SHP77 treated with DMSO at 0.1 percent for 48 hours (cell line): ENCODE results near the gene ESPN.
"Not testable (repeated sequence)": the region's sequence is repeated elsewhere in the genome, so short reads cannot be mapped to it uniquely, and the experiment has no call there.

Experiments used
- DNase-seq: peaks from one replicate; lab custom pipeline; 2025; lab: John Stamatoyannopoulos, UW

Gene ESPN

DNA sequence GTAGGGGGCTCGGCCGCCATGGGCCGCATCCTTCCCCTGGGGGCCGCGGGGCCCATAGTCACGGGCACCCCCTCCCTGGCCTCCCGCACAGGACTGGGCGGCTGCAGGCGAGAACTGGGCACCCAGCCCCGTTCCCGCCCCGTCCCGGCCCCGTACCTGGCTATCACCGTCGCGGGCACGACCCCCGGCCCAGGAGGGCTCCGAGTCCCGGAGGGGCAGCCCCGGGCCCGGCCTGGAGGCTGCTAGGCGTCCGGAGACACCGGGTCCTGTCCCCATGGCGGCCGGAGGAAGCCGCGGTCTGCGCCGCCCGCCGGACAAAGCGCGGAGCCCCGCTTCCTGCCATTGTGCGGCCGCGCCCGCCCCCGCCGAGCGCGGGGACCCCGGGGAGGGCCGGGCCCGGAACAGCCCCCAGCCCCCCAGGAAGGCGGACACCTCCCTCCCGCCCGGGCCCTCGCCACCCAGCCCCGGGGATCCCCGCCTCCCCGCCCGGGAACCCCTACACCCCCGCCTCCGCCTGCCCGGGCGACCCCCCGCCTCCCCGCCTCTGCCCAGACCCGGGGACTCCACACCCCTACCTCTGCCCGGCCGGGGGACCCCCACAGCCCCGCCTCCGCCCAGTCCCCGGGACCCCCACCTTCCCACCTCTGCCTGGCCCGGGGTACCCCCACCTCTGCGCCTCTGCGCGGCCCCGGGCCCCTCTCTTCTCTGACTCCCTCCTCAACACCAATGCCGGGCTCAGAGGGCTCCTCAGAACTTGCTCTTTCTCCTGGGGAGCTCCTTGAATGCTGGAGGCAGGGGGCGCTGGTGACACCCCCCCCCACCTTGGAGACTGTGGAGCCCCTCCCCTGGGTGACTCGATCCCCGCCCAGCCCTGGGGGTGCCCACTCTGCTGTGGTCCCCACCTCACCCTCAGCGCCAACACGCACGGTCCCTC is 60.9 kb downstream of the ESPN start:
- DNase-seq, result no peak

DNA sequence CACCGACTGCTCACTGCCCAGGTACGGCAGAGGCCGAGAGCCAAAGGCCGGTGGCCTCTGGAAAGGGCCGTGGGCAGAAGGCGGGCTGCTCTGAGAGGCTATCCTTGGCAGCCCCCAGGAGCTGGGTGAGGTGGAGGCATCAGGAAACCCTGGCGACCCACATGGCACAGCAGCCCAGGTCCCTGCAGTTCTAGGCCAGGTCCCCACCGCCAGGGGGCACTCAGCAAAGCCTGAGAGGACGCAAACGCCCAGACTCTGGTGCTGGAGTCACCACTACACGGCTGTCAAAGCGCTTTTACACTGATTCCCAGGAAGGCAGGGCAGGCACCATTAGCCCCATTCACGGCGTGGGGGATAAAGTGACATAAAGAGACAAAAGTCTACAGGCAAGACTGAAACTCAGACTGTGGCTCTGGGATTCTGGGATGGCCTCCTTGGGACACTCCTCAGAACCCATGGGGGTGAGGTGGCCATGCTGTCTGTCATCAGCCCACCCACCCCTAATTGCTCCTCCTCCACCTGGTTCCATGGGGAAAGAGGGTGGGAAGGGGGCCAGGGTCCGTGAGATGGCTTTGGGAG is 61.9 kb downstream of the ESPN start:
- DNase-seq, result peak; percentile 55

DNA sequence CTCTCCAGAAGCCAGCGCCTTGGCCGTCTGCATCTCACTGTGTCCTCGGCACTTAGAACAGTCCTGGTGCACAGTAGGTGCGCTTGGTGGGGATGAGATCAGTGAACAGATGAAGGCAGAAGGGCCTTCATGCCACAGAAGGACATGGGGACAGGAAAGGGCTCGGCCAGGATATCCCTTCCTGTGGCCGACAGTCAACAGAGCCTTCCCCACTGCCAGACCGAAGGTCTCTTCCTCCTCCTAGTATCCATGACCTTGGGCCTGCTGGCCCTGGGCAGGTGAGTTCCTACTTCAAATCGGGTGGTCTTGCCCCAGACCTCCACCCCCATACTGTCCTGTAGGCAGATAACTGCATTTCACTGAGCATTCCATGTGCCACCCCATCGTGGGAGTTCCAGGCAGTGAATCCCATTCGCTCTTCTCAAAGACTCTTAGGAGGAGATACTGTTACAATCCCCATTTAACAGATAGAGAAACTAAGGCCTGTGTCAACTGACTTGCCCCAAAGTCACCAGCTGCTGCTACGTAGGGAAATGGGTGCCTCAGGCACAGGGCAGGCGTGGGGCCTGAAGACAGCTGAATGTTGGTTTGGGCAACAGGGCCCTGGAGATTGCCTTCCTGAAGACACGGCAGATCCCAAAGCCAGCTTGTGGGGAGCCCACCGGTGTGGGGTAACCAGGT is 63.4 kb downstream of the ESPN start:
- DNase-seq, result no peak

DNA sequence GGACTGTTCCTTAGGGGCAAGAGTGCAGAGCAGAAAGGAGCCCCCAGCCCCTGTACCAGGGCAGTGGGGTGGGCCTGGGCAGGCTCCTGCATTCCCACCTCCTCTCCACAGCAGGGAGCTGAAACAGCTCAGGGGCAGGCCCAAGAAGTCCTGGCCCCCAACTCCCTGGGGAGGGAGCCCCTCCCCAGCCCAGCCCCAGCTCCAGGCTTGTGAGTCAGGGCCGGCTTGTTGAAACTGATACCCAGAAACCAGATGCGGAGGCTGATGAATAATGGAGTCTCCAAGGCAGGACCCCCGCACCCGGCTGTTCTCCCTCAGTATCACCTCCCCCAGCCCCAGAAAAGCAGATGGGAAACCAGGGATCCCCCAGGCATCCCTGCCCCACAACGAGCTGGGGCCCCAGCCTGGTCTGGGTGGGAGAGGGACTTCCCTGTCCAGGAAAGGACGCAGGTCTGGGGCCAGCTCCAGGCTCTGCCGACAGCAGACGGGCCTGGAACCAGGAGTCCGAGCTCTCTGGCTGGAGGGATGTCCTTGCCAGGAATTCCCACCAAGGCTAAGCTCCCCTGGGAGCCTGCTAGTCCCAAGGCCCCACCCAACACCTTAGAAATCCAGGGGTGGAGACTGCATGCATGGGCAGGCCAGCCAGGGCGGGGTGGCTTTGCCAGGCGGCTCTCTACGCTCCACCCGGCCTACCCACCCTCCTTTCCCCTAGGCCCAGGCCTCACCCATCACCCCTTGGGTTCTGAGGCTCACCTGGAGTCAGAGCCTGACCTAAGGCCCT is 64.2 kb downstream of the ESPN start:
- DNase-seq, result no peak

DNA sequence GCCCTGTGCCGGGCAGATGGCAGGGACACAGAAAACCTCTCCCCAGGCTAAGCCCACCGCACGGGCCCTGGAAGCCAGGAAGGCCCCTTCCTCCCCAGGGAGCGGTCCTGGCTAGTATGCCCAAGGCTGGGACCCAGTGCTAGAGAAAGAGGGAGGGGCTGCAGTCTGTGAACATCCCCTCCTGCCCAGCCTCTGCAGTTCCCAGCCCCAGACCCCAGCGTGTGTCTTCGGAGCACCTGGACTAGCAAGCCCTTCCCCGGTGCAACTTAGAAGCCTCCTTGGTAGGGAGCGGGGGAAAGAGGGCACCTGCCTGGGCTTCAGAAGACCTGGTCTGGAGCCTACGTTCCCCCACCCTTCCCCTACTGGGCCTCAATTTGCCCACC is 64.8 kb downstream of the ESPN start:
- DNase-seq, result no peak

DNA sequence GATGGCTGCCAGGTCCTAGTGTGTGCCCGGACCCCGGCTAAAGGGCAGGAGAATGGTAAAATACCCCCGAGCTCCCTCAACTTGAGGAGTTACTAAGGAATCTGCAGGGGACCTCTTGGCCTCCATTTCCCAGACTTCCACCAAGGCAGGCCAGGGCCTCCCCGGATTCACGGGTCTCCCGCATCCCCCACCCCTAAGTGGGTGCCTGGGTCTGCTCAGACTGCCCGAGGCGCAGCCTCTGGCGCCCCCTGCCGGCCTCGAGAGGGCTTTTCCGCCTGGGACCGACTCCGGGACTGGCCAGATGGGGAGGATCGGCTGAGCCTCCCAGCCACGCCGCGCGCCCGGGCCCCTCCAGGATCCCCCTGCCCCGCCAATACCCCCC is 65.2 kb downstream of the ESPN start:
- DNase-seq, result no peak

DNA sequence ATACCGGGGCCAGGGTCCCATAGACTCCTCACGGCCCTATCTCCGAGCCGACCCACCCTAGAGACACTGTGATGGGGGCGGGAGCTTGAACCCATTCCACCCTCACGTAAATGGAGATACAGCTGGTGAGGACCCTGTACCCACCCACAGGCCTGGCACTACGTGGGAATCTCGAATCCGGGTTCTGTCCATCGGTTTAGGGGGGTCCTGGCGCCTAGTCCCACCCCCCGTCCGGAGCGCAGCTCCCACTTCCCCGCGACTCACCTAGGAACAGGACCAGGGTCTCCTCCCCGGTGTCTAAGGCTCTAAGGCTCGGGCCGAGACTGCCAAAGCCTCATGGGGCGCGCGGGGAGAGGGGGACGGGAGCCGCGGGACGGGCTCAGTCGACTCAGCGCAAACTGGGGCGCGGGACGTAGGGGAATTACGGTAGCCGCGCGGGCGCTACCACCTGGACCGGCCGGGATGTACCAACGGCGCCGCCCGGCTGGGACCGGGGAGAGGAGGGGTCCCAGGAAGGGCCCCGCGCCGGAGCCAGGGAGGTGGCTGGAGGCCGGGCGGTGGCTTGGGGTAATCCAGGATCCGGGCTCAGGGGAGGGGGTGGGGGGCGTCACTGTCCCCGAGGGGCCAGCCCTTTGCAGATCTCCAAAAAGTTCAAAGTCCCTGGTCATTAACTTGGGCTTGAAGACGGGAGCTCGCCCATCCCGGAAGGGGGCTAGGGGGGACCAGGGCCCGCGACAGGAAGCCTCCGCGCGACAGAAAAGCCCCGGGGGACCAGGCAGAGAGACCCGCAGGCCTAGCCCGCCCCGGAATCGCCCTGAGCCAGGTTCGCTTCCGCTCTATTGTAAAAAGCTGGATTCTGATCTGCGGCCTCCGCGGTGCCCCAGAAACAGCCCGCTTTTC is 65.9 kb downstream of the ESPN start:
- DNase-seq, result no peak

DNA sequence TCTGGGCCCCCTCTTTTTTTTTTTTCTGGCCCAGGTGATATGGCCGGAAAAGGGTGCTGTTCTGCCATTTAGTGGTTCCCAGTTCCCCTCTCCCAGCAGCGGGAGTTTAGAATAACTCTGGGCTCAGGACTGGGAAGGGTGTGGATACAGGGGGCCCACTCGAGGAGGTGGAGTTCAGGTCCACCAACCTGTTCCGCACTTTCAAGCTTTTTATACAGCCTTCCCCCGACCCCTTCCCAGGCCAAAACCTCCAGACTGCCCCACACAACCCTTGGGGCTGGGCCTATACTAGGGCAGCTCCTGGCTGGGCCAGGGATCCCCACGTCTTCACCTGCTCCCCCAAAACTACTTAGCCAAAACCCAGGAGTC is 66.5 kb downstream of the ESPN start:
- DNase-seq, result no peak

DNA sequence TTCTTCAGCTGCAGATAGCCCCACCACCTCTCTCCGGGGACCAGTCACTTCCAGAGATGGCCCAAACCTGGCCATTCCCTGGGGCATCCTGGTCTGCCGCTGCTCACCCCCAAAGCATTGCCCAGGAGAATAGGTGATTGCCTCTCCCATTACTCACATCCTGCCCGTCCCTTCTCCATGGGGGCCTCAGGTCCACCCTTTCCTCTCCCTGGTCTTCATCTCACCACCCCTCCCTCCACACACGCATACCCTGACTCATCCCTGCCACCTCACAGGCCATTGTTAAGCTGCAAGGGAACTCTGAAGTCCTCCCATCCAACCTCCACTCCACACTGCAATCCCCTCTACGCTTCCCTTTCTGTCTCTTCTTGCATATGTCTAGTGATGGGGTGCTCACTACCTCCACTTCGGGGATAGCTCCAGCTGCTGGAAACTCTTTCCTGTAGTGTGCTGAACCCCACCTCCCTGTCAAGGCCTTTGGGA is 66.9 kb downstream of the ESPN start, which contains the start of gene PLEKHG5:
Gene PLEKHG5, minus strand, starts transcription at position 188 of the 483 bp plus-strand sequence. CDS start 14,096 bp downstream, outside the sequence.
- no peak for DNase-seq

DNA sequence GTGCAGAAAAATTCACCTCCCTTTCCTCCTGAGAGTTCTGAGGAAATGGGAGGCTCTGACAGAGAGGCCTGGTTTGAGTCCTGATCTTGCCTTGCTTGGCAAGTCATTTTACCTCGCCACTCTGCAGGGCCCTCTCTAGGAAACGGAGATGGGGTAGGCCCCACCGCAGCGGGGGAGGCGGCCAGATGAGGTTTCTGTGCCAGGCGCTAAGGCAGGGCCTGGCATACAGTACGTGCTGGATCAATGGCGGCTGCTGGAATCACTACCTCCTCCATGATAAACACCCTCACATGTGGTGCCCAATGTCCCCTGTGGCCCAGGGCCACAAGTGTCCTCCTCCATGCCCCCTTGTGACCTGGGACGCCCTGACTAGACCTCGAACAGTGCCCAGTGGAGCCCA is 67.4 kb downstream of the ESPN start:
- DNase-seq, result no peak

DNA sequence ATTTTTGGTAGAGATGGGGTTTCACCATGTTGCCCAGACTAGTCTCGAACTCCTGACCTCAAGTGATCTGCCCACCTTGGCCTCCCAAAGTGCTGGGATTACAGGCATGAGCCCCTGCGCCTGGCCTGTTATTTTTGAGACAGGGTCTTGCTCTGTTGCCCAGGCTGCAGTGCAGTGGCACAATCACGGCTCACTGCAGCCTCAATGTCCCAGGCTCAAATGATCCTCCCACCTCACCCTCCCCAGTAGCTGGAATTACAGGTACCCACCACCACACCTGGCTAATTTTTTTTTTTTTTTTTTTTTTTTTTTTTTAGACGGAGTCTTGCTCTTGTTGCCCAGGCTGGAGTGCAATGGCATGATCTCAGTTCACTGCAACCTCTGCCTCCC is 69.3 kb downstream of the ESPN start:
- DNase-seq, result not testable (repeated sequence)

DNA sequence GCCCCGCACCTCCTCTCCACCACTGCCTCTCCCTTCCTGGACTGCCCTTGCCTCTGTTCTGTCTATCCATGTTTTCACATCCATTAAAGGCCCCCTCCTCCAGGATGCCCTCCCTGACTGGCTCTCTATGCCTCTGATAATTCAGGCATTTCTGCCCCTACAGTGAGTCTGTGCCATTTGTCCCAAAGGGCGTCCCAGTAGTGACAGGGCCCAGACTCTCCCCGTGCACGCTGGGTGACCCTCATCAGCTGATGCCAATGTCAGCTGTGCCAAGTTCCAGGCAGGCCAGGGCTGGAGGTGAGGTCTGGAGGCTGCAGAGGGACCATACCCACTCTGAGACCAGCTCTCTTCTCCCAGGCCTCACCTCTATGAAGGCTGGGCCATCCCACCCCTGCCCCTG is 70.1 kb downstream of the ESPN start:
- DNase-seq, result no peak

DNA sequence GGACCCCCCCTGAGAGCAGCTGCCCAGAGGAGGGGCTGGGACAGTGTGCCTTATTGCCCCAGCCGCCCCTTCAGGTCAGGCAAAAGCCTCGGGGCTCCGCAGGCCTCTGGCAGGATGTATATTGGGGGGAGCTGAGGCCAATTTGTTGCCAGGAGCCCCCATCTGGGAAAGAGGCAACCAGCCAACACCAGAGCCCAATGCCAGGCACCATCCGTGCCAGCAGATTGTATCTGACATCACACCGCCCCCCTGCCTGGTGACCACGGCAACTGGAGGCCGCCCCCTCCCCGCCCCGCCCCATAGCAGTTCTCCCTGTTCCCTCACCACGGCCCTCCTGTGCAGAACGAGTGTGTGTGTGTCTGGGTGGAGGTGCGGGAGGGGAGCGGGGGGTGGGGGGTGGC is 70.5 kb downstream of the ESPN start:
- no peak for DNase-seq

DNA sequence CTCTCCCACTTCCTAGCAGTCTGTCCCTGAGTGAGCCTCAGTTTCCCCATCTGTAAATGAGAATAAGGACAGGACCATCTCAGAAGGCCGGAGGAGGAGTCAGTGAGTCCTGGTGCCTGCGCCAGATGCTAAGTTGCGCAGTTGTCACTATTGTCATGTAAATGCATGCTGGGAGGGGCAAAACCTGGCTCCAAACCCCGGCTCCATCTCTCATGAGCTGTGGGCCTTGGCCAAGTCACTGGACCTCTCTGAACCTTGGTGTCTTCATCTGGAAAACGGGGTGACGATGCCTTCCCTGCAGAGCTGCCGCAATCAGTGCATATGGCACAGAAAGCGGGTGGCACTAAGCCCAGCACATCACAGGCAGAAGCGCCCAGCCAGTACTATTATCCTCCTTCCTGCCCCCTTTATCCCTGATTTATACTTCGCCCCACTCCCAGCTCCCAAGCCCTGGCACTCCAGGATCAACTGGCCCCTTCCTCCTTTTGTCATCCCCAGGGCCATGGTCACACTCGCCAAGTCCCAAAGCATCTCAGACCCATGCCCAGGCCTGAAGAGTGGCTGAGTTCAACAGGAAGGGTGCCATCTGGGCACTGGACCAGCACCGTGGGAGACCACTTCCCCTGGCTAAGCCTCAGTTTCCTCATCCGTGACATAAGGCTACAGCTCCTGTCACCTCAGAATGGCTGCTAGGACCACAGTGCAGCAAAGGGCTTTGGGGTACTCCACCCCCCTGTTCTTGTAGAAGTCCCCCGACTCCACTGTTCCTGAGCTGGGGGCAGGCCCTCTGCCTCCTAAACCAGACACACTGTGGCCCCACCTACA is 71.2 kb downstream of the ESPN start:
- no peak for DNase-seq

DNA sequence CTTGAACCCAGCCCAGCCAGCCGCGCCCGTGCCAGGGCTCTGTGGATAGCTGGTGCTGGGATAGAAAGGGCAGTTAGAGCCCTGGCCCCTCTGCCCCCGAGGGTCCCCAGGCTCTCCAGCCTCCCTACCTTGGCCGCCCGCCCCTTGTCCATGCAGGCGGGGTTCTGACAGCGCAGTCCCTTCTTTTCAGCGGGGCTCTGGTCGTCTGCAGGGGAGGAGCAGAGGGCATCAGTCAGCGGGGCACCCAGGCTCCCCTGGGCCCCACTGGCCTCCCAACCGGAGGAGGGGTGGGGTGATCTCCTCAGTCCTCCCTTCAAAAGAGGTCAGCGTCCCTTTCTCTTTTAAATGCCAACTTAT is 71.8 kb downstream of the ESPN start:
- DNase-seq, result no peak

DNA sequence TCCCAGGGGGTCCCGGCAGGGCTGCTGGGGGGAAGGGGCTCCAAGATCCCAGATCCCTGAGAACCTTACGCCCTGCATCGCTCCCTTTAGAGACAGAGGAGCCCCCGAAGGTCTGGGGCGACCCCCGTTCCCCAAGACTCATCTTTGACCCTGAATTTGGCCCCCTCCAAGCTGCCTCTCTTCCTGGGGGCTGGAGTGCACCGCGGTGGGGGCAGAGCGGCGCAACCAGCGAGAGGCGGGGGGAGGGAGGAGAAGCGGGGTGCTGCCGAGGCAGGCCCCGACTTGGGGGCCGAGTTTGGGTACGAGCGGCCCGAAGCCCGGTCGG is 72.3 kb downstream of the ESPN start:
- DNase-seq, result no peak

DNA sequence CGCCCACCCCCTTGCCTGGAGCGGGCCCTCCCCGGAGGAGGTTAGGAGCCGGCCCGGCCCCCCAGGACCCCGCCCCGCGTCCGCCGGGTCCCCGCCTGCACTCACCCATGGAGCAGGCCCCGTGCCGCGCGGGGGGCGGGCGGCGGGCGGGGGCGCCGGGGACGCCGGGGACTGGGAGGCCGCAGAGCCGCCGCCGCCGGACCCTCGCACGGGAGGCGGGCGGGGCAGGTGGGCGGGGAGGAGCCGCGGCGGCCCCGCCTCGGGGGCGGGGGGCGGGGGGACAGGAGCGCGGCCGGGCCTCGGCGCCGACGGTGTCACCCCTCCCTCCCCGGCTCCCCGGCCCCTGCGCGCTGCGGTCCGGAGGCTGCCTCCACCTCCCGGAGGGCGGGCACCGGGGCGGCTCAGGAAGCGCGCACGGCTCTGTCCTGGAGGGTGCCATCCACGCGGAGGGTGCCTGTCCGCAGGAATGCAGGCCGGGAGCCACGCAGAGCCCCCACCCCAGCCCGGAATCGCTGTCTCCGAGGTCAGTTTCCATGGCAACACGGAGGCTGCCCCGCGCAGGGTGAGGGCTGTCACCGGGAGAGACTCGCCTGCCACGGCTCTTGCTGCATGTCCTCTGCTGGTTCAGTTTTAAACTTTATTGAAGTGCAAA is 72.8 kb downstream of the ESPN start:
- no peak for DNase-seq

DNA sequence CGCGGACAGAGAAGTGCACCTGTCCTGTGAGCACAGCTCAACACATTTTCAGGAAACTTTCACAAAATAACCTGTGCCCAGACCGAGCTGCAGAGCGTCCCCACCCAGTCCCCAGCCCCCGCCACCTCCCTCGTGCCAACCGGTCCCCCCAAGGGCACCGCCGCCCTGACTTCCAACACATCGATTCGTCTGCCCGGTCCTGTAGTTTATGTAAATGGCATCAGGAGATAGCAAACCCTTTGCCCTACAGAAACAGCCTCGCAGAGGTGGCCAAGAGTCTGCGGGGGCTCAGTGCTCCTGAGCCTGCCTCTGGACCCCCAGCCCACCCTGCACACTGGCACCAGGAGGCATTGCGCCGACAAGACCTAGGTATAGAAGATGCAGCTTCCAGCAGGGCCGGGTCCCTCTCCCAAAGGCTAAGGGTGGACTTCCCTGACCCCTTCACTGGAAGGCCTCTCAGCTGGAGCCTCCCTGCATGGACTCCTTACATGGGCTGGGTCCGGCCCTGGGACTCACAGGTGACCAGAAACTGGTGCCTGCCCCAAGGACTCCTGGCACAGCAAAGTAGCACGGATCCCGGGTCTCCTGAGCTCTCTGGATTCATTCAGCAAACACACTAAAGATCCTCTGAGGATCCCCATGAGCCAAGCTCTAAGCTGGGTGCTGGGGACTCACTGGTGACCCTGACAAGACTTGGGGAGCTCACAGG is 73.4 kb downstream of the ESPN start:
- DNase-seq, result no peak

DNA sequence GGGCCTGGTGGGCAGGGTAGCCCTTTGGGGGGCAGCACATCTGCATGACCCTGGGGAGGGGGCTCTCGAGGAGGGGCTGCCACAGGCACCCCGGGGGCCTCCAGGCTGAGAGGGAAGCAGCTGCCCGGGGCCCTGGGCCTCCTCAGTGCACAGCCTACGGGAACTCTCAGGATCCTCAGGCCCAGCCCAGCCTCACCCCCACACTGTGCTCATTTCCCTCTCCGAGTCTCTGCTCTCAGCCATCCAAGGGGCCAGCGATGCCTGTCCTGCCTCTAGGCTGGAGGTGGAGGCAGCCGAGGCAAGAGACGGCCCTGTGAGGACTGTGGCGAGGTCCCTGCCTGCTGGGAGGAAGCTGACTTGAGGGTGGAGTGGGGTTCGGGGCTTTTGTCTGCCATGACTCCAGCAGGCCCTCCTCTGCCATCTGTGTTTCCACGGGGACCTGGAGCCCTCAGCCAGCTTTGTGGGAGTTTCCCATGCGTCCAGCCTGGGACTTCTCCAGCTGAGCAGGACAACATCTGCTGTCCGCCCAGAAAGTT is 74.1 kb downstream of the ESPN start:
- DNase-seq, result no peak
